Esophagus squamous epithelium (tissue), 4 donors: Measurements from ENCODE around the gene MFF.

Experiments
- POLR2A ChIP-seq, 4 donors: fragments of 450-650 bp; IDR thresholded peaks; one replicate each; pipeline ENCODE4 v1.6.1; 2017; ENCODE audit warnings: antibody characterized with exemption in 4 of 4, mild to moderate bottlenecking in 4 of 4, moderate library complexity in 3 of 4
- TF ChIP-seq, protein P1 (sequence below), 6 experiments: fragments of 450-650 bp in 4 of 6; fragments of 200-600 bp in 2 of 6; sonication (generic) in 2 of 6; IDR thresholded peaks; one replicate each; pipeline ENCODE4 v1.5.1; 2016 to 2019; ENCODE audit warnings: antibody characterized with exemption in 6 of 6, mild to moderate bottlenecking in 4 of 6, moderate library complexity in 4 of 6

DNA sequence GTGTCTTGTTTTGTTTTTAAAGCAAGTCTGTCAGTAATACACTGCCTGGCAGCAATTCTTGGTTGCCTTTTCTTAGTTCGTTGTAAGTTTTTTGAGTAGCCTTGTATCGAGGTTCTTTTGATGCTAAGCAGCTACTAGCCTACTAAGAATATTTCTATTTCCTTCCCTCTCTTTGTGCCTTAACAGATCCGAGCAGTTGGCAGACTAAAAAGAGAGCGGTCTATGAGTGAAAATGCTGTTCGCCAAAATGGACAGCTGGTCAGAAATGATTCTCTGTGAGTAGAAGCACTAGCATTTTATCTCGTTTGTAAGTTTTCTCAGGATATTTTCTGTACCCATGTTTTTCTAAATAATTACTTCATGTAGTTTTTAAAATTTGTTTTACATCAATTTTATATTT is 15.1 kb downstream of the MFF start:
- TF ChIP-seq, protein P1, sequence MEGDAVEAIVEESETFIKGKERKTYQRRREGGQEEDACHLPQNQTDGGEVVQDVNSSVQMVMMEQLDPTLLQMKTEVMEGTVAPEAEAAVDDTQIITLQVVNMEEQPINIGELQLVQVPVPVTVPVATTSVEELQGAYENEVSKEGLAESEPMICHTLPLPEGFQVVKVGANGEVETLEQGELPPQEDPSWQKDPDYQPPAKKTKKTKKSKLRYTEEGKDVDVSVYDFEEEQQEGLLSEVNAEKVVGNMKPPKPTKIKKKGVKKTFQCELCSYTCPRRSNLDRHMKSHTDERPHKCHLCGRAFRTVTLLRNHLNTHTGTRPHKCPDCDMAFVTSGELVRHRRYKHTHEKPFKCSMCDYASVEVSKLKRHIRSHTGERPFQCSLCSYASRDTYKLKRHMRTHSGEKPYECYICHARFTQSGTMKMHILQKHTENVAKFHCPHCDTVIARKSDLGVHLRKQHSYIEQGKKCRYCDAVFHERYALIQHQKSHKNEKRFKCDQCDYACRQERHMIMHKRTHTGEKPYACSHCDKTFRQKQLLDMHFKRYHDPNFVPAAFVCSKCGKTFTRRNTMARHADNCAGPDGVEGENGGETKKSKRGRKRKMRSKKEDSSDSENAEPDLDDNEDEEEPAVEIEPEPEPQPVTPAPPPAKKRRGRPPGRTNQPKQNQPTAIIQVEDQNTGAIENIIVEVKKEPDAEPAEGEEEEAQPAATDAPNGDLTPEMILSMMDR (IDR thresholded peaks at IDR 0.05) = no peak
- no peak for TF ChIP-seq POLR2A (IDR thresholded peaks at IDR 0.05)
